Measurements from ENCODE around the gene XRCC6. TPM values are rescaled to one million over a fixed set of nuclear protein-coding genes. Genes with fewer than 3 reads are reported as not detected.
"Not testable (repeated sequence)": the region's sequence is repeated elsewhere in the genome, so short reads cannot be mapped to it uniquely, and the experiment has no call there.

XRCC6 gene
- 275 and 279 TPM in 2 replicates for total RNA-seq

DNA sequence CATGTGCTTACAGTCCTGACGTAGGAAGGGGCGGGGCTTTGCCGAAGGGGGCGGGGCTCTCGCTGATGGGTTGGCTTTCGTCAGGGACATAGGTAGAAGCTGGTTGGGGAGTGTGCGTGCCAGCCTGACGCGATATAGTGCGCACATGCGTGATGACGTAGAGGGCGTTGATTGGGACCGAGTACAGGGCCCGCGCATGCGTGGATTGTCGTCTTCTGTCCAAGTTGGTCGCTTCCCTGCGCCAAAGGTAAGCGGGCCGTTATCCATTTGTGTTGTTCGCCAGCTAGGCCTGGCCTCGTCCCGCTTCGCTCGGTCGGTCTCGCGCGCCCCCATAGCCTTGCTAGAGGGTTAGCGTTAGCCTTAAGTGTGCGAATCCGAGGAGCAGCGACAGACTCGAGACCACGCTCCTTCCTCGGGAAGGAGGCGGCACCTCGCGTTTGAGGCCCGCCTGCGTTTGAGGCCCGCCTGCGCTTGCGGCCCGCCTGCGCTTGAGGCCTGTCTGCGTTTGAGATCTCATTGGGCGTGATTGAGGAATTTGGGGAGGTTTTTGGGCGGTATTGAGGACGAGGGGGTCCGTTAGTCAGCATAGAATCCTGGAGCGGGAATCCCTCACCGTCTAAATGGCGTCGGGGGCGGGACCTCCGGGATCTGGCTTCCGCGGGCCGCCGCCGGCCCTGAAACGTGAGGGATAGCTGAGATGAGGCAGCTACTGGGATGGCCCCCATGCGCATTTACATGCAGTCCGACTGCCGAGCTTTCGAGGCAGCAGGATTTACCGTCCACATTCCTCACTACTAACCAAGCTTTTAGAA is at the start of gene XRCC6:
XRCC6 (plus strand) TSS at position 197 of the 812 bp plus-strand sequence. CDS start 710 bp downstream, outside the sequence.
- intact Hi-C loops (cut with micrococcal nuclease), result loop anchor here (1.0 to 10.0 kb wide), 15 partner anchors 31 to 993 kb away; partner anchors contain the start of genes ACO2, EP300, MRTFA and NAGA

DNA sequence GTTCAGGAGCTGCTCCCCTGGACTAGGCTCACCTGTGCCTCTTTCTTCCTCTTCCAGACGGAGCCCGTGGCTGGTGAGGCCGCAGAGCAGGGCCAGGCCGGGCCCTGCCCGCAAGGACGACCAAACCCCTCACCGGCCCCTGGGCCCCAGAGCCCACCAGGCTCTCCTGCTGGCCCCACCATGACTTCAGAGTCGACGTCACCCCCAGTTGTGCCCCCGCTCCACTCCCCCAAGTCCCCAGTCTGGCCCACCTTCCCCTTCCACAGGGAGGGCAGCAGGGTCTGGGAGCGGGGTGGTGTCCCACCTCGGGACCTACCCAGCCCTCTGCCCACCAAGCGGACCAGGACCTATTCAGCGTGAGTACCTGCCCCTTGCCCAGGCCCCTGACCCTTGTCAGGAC is 49.3 kb upstream of the XRCC6 start:
- intact Hi-C loops (cut with micrococcal nuclease), result no loop called here

DNA sequence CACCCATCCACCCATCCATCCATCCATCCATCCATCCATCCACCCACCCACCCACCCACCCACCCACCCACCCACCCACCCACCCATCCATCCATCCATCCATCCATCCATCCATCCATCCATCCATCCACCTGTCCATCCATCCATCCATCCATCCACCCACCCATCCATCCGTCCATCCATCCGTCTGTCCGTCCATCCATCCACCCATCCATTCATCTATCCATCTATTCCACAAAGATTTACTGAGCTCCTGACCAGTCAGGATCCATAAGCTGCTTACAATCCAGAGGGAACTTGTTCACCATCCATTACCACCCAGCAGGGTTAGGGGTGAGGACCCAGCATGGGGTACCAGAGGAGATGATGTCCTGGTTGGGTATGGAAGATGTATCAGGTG is 48.8 kb upstream of the XRCC6 start:
- intact Hi-C loops (cut with micrococcal nuclease), result not testable (repeated sequence)

GRCh38 chr22:41573677-41574076 is 47.4 kb upstream of the XRCC6 start:
- intact Hi-C loops (cut with micrococcal nuclease), result no loop called here

GRCh38 chr22:41574847-41575381 is 46.2 kb upstream of the XRCC6 start:
- intact Hi-C loops (cut with micrococcal nuclease), result no loop called here

GRCh38 chr22:41575533-41575932 is 45.6 kb upstream of the XRCC6 start:
- intact Hi-C loops (cut with micrococcal nuclease), result no loop called here

DNA sequence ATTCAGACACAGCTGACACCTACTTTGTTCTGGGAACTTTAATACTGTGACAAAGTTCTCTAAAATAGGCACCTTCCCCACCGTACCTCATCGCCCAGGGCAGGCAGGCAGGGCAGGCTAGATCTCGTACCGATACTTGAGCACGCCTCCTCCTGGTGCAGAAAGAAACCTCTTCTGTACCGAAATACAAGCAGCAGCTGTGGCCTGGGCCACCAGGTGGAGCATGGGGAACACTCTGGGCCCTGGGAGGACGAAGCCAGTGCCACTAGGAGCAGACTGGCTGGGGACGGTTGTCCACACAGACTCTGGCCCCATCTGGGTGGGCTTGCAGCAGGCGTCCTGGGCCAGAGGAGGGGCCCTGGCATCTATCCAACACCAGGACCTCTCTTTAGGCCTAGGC is 44.2 kb upstream of the XRCC6 start:
- intact Hi-C loops (cut with micrococcal nuclease), result loop anchor here (1.0 kb wide), 1 partner anchor 20 kb away; no protein-coding TSS in a partner anchor

- intact Hi-C loops (cut with micrococcal nuclease), result no loop called here
Measured at GRCh38 chr22:41578114-41578513, 43.0 kb upstream of the XRCC6 start.

- intact Hi-C loops (cut with micrococcal nuclease), result no loop called here
Measured at GRCh38 chr22:41578818-41579217, 42.3 kb upstream of the XRCC6 start.

- intact Hi-C loops (cut with micrococcal nuclease), result no loop called here
Measured at GRCh38 chr22:41579297-41579996, 41.6 kb upstream of the XRCC6 start.

GRCh38 chr22:41579997-41580355 is 41.1 kb upstream of the XRCC6 start:
- intact Hi-C loops (cut with micrococcal nuclease), result no loop called here

DNA sequence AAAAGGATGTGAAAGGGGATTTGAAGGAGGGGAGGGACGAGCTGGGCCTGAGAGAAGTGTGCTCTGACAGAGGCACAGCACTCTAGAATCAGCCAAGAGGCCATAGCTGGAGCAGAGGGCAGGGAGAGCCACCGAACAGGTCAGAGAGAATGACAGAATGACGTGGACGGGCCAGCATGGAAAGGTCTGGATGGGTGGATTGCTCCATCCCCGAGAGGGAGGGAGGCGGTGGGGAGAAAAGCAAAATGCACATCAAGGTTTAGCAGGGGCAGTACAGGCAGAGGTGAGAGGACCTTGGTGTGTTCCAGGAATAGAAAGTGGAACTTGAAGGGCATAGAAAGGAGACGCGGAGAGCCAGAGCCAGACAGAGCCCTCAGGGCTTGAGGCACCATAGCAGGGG is 38.4 kb upstream of the XRCC6 start:
- intact Hi-C loops (cut with micrococcal nuclease), result no loop called here

GRCh38 chr22:41584881-41585280 is 36.2 kb upstream of the XRCC6 start:
- intact Hi-C loops (cut with micrococcal nuclease), result no loop called here

- intact Hi-C loops (cut with micrococcal nuclease), result no loop called here
Measured at GRCh38 chr22:41585898-41586297, 35.2 kb upstream of the XRCC6 start.

- intact Hi-C loops (cut with micrococcal nuclease), result no loop called here
Measured at GRCh38 chr22:41587347-41587723, 33.8 kb upstream of the XRCC6 start.

DNA sequence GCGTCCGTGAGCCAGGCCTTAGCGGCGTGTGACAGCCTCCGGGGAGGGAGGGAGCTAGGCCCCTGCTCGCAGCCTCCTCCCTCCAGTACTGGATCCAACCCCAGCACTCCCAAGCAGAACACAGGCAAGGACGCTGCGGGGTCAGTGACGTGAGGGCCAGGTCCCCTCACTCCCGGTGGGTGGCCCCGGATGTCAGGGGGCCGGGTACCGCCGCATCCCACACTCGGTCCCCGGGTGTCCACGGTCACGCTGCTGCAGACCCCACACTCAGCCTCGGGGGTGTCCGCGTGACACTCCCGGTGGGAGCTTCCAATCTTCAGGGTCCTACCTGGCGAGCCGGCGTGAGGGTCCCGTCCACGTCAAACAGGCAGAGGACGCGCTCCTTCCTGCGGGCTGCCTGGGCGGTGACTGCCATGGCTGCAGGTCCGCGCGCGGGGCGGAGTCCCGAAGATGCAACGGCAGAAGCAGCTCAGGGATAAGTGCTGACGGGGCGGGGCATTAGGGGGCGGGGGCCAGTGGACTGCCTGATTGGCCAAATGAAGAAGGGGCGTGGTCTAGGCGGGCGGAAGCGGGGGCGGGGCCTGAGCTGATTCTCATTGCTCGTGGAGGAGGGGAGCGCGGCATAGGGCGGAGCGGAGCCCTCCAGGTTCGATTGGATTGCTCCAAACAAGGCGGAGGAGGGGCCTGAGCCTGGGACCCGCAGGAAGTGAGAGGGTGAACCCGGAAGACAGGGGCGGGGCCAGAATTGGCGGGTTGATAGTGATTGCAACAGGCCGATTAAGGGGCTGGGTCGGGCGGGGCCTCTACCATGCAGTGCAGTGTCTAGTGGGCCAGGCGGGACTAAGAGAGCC is 31.5 kb upstream of the XRCC6 start, which contains the start of gene PMM1:
PMM1 (minus strand) TSS at position 450 of the 851 bp plus-strand sequence; CDS start at position 415, 35 bp downstream.
- intact Hi-C loops (cut with micrococcal nuclease), result loop anchor here (1.0 kb wide), 10 partner anchors 15 to 498 kb away; partner anchors contain the start of genes ACO2, DESI1, L3MBTL2 and POLR3H

DNA sequence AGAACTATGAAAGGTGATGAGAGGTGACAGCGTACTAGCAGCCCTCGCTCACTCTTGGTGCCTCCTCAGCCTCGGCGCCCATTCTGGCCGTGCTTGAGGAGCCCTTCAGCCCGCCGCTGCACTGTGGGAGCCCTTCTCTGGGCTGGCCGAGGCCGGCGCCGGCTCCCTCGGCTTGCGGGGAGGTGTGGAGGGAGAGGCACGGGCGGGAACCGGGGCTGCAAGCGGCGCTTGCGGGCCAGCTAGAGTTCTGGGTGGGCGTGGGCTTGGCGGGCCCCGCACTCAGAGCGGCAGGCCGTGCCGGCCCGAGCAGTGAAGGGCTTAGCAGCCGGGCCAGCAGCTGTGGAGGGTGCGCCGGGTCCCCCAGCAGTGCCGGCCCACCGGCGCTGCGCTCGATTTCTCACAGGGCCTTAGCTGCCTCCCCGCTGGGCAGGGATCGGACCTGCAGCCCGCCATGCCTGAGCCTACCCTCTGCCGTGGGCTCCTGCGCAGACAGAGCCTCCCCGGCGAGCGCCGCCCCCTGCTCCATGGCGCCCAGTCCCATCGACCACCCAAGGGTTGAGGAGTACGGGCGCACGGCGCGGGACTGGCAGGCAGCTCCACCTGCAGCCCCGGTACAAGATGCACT is 27.6 kb upstream of the XRCC6 start:
- intact Hi-C loops (cut with micrococcal nuclease), result not testable (repeated sequence)

GRCh38 chr22:41595703-41596102 is 25.4 kb upstream of the XRCC6 start:
- intact Hi-C loops (cut with micrococcal nuclease), result no loop called here

- intact Hi-C loops (cut with micrococcal nuclease), result loop anchor here (1.0 kb wide), 2 partner anchors 20 to 193 kb away; no protein-coding TSS in a partner anchor
Measured at GRCh38 chr22:41596776-41597634, 24.1 kb upstream of the XRCC6 start.

GRCh38 chr22:41597635-41597953 is 23.5 kb upstream of the XRCC6 start:
- intact Hi-C loops (cut with micrococcal nuclease), result loop anchor here (1.0 kb wide), 2 partner anchors 20 to 193 kb away; no protein-coding TSS in a partner anchor

All from T-helper 1 cell treated with Interleukin-12 subunit alpha and Interleukin-12 subunit beta and Interleukin-4 antibody, amounts not matched to agents 30 ng/mL and 1 ng/mL, for 36 hours (primary cell).